GM21717 (cell line): ENCODE data around the gene FGD6.
"Not testable (repeated sequence)": the region's sequence is repeated elsewhere in the genome, so short reads cannot be mapped to it uniquely, and the experiment has no call there.

ENCODE experiments used
- ATAC-seq: cut with Tn5 transposase; IDR thresholded peaks from one replicate; pipeline ENCODE4 v1.9.1; 2021; ENCODE audit warnings: mild to moderate bottlenecking, moderate library complexity; ENCODE audit not compliant: unreplicated experiment

Gene FGD6

DNA sequence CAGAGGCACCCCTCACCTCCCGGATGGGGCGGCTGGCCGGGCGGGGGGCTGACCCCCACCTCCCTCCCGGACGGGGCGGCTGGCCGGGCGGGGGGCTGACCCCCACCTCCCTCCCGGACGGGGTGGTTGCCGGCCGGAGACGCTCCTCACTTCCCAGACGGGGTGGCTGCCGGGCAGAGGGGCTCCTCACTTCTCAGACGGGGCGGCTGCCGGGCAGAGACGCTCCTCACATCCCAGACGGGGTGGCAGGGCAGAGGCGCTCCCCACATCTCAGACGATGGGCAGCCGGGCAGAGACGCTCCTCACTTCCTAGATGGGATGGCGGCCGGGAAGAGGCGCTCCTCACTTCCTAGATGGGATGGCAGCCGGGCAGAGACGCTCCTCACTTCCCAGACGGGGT lies 18.4 kb upstream of the FGD6 start:
- not testable (repeated sequence) for ATAC-seq

DNA sequence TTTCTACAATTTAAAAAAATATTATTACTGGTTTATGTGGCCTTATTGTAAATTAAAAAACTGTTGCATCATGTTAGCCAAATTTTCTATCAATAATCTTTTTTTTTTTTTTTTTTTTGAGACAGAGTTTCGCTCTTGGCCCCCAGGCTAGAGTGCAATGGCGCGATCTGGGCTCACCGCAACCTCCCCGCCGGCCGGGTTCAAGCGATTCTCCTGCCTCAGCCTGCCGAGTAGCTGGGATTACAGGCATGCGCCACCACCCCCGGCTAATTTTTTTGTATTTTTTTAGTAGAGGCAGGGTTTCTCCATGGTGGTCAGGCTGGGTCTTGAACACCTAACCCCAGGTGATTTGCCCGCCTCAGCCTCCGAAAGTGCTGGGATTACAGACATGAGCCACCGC lies 16.9 kb upstream of the FGD6 start:
- ATAC-seq = not testable (repeated sequence)

DNA sequence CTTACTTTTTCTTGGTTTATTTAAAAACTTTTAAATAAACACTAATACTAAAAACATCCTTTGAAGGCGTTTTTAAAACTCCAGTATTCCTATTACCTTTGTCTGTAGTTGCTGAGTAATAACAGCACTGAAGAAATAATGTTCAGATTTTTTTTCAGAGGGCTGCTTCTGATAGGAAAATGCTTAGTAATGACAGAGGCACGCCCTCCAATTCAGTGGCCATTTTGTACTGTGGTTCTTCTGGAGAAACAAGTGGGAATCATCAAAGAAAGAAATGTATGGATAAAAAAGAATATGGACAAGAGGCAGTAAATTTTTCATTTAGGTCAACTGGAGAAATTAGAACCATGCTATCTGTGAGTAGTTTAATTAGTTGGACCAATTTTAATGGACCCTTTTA lies 13.9 kb upstream of the FGD6 start:
- ATAC-seq = no peak

DNA sequence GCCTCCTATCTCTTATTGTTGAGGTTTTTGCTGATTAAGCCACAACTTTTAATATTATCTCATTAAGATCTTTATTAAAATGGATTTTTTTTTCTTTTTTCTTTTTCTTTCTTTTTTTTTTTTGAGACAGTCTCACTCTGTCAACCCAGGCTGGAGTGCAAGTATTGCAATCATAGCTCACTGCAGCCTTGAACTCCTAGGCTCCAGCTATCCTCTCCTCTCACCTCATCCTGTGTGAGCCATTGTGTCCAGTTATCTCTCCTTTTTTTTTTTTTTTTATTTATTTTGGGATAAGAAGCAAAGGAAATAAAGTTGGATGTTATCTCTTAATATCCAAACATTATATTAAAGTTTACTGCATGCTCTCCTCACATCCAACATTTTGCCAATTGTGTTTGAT lies 13.0 kb upstream of the FGD6 start:
- no peak for ATAC-seq

DNA sequence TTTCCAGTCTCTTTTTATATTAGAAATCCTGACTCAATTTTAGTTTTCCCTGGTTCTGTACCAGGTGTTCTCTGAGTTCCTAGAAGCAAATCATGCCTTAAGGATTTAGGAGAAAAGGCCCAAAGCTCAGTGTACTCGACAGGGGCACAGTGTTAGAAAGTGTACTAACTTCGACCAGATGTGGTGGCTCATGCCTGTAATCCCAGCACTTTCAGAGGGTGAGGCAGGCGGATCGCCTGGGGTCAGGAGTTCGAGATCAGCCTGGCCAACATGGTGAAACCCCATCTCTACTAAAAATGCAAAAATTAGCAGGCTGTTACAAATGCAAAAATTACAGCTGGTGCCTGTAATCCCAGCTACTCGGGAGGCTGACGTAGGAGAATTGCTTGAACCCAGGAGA lies 12.4 kb upstream of the FGD6 start:
- ATAC-seq = no peak

DNA sequence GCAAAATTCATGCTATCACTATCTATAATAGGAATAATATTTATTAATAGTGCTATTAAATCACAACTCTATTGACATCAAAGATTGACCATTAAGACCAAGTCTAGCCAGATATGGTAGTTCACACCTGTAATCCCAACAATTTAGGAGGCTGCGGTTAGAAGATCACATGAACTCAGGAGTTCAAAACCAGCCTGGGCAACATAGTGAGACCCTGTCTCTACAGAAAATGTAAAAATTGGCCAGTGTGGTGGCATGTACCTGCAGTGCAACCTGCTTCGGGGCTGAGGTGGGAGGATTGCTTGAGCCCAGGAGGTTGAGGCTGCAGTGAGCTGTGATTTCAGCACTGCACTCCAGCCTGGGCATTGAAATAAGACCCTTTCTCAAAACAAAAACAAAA lies 11.3 kb upstream of the FGD6 start:
- no peak for ATAC-seq

DNA sequence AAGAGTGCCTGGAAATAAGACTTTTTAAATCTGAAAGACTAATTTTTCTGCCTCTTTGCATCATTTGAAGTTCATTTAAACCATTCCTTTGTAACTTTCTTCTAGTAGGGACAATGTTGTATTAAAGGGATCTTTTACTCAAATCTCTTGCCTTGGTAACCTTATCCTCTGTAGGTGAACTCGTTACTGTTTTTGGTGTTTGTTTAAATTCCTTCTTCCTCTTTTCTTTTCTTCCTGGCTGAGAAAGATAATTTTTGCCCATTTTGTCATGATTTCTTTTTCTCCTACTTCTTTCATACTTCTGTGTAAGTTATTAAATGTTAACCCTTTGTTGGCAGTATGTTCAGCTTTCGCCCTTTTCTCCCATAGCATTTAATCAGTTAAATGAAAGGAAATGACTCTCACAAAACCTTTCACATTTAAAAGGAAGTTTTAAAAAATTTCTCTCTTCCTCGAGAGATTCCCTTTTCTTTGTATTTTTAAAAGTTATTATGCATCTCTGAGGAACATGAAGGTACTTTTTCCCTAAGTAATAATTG lies 10.6 kb upstream of the FGD6 start:
- no peak for ATAC-seq

DNA sequence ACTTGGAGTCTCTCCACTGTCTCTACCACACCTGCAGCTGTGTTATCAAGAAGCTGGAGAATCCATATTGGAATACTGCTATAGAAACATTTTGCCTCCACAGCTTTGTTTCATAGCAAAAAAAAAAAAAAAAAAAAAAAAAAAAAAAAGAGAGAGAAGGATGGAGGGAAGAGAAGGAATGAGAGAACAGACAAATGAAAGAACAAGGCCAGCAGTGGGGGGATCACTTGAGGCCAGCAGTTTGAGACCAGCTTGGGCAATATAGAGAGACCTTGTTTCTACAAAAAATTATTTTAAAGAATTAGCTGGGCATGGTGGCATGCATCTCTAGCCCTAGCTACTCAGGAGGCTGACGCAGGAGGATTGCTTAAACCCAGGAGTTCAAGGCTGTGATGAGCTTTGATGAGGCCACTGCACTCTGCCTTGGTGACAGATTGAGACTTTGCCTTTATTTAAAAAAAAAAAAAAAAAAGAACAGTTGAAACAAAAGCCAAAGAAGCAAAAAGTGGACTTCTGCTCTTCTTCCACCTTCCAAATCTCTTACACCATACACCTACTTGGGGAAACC lies 8.5 kb upstream of the FGD6 start:
- no peak for ATAC-seq

DNA sequence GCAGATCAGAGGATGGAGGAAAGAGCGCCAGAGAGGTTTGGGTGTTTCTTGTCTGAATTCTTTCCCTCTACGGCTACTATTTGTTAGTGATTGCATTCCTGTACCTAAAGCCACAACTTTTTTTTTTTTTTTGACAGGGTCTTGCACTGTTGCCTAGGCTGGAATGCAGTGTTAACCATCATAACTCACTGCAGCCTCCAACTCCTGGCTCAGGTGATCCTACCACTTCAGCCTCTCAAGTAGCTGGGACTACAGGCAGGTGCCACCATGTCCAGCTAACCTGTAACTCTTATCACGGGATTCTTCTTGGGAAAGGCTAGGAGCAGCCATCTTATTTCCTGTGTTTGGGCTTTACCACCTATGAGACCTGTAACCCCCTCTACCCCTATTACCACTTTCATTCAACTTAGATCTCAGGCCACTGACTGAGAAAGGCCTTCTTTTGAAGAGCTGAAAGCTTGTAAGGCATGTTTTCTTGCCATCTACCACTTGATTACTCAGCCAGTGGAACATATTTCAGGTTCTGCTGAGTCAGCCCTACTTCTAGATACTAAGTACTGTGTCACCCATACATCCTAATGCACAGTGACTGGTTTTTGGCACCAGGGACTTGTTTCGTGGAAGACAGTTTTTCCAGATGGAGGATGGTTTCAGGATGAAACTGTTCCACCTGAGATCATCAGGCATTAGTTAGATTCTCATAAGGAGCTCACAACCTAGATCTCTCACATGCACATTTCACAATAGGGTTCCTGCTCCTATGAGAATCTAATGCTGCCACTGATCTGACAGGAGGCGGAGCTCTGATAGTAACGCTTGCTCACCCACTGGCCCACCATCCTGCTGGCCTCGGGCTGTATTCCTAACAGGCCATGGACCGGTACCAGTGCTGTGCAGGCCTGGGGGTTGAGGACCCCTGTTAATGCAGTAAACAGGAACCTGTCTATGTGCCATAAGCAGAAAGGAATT lies 7.2 kb upstream of the FGD6 start:
- ATAC-seq = no peak

DNA sequence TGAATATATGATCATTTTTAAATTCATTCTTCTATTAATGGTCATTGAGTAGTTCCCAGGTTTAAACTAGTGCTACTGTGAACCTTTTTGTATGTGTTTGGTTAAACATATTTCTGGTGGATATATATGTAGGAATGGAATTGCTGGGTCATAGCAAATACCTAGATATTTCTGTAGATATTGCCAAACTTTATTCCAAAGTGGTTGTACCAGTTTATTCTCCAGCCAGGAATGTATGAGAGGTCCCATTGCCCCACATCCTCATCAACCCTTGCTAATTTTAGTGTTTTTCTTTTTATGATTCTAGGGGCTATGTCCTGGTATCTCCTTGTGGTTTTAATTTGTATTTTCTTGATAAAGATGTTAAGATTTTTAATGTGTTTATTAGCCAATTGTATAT lies 3.5 kb upstream of the FGD6 start:
- ATAC-seq = no peak

DNA sequence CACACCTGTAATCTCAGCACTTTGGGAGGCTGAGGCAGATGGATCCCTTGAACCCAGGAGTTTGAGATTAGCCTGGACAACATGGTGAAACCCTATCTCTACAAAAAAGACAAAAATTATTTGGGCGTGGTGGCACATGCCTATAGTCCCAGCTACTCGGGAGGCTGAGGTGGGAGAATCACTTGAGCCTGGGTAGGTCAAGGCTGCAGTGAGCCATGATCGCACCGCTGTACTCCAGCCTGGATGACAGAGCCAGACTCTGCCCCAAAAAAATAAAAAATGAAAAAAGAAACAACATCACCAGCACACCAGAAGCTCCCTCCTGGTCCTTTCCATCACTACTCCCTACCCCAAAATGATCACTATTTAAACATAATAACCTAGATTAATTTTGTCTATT lies 2.9 kb upstream of the FGD6 start:
- ATAC-seq = no peak

DNA sequence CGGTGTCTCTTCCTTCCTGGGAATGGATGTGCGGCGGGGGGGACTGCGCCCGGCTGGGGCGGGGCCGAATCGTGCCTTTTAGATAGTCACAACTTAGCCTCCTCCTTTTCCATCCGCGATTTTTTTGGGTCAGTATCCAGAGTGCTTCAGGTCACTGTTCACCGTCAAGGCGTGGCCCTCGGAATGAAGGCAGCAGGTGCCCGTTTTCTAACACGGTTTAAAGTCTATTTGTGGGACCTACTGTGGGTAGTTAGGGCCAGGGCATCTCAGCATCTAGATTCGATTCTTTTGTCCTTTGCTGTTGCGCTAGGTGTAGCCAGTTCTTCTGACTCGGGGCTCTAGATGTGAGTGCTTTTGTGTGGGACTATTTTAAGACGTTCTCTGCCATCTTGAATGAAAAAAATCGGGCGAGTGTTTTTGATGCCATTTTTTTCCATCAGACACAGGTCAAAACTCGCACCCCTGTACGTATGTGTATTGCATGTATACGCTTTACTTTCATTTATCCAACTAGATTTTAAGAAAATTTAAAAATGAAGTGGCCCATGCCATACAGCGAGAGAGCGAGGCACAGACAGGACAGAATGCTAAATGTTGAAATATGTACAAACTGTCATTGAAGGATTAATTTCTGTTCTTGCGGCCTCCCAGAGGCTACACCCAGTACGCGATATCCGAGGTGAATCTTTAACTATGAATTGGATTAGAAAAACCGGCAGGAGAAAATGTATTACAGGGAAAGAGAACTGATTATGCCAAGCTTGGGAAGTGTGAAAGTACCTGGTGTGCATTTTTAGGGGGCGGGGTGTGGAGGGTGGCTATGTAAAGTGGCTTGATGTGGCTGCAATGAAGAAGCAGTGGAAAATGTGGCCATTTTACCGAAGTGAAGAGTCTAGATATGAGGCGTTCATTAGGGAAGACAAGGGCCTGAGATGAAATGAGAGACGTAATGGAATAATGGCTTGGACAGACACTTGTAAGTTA lies 1.2 kb upstream of the FGD6 start:
- ATAC-seq = no peak

DNA sequence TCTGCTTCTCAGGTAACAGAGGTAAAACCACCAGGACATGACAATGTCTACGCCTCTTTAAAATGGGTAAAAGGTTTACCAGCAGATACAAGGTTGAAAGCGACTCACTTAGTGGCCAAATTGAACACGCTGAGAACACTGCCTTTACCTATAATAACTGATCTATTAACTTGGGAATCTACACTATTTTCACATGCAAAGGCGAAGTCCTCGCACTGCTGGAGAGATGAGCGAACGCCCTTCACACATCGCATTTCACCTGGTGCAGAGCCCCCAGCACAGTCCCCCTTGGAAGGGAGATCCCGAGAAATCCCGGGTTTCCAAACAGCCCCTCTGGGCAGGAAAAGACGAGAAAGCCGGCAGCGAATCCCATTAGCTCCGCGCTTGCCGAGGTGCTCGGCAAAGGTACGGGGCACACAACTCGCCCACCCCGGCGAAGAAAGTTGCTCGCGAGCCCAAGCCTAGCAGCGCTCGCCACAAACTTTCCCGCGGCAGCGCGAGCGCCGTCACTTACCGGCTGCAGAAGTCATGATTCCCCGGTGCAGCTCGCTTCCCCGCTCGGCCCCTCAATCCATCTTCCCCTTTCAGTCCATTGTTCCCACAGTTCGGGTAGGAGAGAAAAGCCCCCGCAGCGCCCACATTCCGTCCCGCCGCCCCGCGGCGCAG lies 423 bp downstream of the FGD6 start:
- ATAC-seq = peak; percentile 23

DNA sequence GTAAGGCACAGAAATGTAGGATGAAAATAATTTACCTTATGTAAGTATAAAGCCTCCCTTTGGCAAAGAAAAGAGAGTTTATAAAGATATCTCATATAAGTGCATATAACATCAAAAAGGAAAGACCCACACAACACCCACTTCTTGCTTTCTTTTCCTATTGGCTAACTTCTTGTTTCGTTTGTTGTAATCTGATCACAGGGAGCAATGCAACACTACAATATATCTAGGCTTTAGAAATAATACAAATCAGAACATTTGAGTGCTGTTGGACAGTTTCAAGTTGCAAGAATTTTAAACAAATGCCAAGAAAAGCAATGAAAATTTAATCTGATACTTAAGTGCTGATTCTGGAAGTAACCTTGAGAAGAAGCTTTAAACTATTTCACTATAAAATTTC lies 1.3 kb downstream of the FGD6 start:
- ATAC-seq = no peak

DNA sequence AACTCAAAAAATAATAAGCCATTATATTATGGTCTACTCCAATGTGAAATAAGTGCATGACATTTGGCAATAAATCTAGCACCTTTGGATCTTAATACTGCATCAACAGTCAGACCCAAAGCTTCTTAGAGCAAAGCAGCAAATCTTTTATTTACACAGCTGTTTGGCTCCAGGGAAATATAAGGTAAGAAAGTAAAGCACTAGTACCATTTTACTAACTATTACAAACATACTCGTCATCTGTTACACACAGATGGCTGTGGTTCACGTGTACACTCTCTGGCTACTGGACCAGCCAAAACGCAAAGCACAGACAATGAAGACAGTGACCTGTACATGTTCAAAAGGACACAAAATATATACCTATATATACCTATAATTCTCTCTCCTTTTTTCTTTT lies 2.8 kb downstream of the FGD6 start:
- ATAC-seq = no peak

DNA sequence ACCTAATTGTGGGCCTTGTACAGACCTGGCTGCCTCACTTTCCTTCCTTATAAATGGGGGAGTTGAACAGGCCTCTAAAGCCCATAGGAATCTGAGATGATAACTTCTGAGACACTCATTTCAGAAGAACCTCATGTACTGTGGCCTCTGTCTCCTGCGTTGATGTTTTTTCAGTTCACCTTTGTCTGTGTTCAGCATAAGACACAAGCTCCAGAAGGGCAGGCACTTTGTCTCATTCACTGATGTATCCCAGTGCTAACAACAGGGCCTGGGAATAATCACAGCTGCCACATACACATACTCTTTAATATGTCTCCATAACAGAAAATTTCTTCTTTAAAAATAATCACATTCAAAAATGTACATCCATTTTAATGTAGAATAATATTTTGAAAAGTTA lies 3.3 kb downstream of the FGD6 start:
- ATAC-seq = no peak

DNA sequence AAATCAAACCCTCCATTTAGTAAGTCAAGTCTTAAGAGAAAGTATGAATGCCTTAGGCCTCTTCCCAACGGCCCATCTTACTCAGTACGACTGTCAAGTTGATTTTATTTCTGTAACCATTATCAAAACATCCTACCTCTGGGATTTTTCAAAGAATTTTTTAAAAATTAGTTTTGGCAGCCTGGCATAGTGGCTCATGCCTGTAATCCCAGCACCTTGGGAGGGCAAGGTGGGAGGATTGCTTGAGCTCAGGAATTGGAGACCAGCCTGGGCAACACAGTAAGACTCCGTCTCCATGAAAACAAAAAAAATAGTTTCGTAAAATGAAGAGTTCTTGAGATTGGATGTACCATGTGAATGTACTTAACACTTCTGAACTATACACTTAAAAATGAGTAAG lies 4.1 kb downstream of the FGD6 start:
- no peak for ATAC-seq

DNA sequence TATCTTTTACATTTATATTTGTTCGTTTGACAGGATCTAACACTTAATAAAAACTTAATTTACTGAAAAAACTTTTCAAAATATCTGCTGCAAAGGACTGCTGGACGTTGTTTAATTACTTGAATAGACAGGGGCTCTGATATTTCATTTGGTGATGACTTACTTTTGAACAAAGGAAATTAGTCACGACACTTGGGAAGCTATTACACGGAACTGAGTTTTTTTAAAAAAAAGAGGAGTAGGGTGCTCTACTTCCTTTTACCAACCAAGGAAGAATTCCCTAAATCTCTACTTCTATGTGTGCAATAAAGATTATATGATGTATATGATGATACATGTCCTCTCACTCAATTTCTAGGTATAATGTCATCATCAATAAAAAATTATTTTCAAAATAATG lies 4.7 kb downstream of the FGD6 start:
- ATAC-seq = no peak

DNA sequence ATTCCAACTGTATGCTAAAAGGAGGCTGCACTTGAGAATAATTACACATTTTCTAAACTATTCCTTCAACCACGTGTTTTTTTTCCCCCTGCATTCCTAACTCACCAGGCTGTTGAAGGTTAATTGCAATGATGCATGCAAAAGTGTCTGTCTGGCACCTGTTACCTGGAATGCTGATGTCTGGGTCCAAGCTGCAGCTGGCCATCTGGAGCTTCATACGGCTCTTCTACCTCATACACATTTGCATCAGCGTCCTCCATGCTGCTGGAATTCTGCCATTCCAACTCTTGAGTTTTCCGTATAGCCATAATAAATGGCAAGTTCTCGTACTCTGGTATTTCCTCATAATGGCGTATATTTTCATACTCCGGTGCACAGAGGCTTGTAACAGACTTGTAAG lies 8.6 kb downstream of the FGD6 start:
- ATAC-seq = no peak

DNA sequence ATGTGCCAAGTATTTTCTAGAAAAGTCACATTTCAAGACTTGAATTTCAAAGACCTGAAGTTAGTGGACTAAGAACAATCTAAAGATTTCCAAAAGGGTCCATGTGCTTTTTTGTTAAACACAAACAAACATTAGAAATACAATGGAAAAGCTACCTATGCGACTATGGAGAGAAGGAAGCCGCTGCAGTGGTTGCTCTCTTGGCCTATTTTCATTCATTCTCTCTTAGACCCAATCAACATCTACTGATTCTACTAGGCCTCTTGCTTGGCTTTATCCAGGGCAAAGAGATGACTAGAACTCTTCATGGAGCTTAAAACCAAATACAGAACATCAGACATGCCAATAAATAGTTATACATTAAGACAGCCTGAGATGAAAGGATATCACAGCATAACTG lies 9.9 kb downstream of the FGD6 start:
- no peak for ATAC-seq

DNA sequence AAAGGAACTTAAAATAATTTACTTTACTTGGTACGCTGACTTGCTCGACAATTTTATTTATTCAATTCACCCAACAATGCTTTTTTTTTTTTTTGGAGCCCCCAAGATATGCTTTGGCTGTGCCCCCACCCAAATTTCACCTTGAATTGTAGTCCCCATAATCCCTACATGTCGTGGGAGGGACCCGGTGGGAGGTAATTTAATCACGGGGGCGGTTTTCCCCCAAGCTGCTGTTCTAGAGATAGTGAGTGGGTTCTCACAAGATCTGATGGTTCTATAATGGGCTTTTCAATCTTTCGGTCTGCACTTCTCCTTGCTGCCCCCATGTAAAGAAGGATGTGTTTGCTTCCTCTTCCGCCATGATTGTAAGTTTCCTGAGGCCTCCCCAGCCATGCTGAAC lies 10.4 kb downstream of the FGD6 start:
- no peak for ATAC-seq
